NCI-H446 treated with DMSO at 0.1 percent for 48 hours (cell line): ENCODE data around the gene ROR2.

Source experiments
- DNase-seq: peaks from one replicate; lab custom pipeline; 2025; lab: John Stamatoyannopoulos, UW

ROR2 gene

DNA sequence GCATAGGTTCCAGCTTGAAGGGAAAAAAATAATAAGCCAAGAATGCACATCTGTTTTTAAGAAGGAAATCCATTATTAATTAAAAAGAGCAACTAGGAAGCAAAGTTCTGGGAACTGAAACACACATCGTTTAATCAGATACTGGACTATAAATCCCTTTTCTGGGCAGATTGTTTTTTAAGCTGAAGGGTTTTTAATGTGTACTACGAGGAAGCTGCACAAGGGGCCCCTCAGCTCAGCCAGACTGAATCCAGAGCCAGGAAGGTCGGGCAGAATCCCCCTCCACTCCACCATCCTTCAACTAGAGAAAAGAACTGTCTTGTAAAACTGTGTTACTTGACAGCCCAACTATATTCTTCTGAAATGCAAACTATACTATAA lies 49.2 kb downstream of the ROR2 start:
- DNase-seq = no peak

DNA sequence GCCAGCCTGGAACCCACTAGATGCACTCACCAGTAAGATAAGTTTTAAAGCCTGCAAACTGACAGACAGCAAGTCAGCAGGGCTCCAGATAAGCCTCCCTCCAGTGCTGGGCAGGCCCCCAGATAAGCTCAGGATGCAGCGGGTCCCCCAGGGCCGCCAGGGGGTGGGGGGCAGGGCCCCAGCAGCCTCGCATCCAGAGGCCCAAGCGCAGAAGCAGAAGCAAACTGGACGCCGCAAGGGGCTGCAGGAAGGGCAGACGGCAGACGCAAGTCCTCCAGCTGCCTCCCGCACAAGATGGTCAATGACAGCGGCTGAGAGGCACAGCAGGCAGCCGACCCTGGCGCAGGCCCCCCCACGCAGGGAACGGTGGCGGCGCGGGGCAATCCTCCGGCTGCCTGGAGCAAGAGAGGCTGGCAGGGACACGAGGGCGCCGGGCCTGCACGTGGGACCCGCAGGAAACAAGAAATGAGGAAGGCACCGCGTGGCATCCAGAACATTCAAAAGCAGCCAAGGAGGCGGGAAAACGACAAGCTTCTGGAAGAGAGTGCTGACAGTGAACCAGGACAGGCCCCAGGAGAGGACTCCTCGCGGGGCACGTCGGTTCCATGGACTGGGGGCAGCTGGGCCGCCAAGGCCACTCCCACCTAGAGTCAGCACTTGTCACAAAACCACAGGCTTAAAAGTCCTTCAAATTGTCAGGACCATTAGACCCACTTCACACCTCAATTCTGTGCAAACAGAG lies 49.8 kb downstream of the ROR2 start:
- no peak for DNase-seq

DNA sequence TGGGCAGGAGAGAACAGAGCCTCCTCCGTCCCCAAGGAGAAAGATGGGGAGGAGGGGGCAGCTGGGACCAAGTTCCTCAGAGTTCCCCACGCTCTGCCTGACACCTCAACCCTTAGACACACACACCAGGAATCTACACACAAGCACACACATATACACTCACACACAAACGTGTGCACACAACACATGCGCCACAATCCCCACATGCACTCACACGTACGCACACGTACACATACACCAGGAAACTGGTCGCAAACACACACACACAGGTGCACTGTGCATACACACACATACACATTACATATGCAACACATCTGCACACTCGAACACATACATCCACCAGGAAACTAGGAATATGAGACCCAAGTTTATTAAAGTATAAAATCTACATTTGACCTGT lies 50.4 kb downstream of the ROR2 start:
- no peak for DNase-seq

DNA sequence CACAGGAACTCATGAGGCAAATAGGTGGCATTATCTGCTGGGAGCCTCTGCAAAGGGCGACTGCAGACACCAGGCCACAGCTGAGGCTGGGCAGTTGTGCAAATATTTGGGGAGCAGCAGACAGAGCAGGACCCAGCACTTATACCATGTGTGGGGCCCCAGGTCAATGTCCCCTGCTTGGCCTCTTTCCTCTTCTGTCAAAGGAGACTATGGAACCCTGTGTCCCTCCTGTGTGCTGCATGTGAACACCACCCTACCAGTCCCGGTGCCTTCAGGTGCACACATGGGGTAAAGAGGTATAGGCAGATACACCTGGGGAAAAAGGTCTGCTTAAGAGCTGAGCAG lies 50.8 kb downstream of the ROR2 start:
- no peak for DNase-seq

DNA sequence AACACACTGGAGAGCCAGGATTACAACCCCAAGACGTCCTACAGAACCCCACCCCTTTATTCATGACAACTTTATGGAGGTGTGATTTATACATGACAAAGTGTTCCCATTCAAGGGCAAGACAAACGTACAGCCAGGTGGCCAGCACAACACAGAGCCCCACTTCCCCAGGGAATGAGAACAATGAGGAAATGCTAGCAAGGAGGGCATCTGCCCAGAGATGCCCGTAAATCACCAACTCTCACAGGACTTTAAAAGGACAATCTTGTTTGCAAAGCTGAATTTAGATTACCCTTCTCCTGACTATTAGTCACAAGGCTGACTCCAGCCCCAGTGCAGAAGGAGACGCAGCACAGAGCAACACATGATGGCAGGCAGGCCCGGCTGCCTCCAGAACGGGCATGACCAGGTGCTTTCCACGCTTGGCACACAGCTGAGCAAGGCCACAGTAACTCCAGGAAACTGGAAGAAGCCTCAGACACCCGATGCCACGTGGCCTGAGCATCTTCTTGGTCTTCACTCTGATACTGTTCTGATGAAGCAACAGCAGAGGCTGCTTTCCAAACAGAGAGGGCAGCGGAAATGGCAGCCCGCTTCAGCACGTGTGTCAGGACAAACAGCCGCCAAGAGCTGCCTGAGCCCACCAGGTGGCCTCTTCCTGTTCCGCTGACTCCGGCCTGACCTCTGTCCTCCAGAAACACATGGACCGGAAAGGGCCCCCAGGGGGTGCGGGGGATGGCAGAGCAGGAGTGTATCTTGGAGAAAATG lies 51.4 kb downstream of the ROR2 start:
- DNase-seq = no peak

DNA sequence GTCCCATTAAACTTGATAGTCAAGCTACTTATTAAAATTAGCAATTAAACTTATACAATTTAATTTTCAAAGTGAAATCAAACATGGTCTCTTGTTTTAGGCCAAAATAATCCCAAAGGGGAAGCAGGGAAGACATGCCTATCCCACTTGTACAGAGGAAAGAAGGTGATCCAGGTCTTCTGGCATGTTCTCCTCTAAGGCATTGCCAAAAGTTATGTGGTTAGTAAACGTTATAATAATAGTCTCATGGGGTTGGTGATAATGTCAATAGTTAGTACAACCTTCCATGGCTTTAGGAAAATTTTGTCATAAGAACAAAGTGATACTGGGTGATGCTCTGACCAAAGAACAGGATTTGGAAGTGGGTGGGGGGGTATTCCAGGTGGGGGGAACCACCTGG lies 52.8 kb downstream of the ROR2 start:
- DNase-seq = no peak

DNA sequence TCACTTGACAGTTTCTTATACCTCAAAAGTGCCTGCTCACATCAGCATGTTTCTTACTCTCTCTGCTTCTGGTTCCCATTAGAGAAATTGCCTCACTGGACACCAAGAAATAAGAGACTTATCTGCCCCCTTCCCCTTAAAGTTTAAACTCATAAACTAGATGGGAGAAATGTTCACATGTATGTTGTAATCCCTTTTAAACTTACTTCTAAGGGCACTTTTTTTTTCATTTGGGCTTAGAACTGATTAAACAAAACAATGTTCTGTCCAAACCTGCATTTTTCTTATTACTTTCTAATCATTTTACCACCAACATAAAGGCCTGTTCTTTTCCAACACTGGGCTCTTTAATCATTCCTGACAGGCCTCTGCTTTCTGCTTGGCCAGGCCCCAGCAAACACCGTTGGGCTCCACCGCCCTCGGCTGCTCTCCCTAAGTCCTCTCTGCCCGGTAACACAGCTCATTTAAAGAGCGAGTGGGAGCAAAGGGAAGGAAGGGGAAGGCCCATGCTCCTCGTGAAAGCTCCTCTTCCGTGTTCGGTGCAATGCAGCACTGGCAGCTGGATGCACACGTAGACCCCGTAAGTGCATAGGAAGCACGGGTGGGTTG lies 53.4 kb downstream of the ROR2 start:
- no peak for DNase-seq

DNA sequence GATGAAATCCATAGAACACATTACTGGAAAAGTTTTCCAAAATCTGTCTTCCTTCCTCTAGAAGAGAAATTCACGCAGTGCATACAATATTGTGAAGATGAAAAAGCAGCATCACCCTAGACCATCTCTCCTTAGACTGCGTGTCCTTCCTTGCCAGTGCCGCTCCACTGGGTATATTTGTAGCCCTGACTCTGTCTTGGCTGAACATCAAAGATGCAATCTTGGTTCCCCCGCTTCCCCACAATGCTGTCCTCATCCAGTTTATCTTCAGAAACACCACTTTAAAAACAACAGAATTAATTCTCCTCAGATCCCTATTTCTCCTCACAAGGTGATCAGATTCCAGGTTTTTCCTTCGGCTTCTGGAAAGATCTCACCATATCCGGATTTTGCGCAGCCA lies 53.9 kb downstream of the ROR2 start:
- no peak for DNase-seq

DNA sequence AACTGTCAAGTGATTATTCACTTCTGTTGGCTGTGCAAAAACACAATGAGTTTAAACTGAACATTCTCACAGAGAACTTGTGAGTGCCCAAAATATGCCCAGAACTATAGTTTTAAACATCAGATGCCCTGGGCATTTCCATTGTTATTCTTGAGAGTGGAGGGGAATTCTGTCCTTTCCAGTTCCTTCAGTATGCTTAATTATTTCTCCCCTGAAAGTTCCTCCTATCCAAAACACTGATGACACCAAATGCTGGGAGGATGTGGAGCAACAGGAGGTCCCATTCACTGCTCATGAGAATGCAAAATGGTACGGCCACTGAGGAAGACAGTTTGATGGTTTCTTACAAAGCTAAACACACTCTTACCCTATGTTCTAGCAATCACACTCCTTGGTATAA lies 55.5 kb downstream of the ROR2 start:
- DNase-seq = no peak

DNA sequence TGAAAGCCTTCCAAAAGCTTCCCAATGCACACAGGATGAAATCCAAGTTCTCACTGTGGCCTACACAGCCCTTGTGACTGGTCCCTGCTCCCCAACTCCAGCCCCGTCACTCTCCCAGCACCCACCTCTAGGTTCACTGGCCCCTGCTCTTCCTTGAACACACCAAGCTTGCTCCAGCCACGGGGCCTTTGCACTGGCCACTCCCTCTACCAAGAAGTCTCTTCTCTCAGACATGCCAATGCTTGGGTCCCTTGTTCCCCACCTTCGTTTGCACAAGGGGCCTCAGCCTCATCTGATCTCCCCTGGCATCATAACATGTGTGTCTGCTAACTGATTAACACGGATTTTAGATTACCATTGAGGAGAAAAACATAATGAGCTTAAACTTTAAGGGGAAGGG lies 56.0 kb downstream of the ROR2 start:
- DNase-seq = no peak

DNA sequence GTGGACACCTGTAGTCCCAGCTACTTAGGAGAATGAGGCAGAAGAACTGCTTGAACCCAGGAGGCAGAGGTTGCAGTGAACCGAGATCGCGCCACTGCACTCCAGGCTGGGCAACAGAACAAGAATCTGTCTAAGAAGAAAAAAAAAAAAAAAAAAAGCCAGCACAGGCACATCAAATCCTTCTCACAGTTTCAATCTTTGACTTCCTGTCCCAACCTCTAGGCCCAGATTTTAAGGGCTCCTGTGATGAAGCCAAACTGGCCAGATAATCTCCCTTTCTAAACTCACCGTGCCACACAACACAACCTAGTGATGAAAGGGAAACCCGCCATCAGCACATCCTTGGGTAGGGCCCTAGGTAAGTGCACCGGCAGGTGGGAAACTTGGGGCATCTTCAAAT lies 58.1 kb downstream of the ROR2 start:
- DNase-seq = no peak

DNA sequence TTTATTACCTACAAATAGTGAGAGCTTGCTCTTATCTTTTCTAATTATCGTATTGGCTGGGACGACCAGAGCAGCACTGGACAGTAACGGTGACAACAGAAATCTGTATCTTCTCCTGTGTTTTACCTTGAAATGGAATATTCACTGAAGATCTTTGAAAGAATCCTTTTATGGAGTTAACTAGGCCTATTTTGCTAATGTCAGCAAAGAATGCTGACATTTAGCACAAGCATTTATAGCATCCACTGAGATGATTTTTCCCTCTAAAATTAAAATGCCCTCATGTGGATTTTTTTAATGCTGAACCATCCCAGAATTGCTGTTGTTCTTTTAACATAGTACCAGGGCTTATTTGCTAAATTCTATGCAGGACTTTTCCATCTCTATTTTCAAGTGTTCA lies 59.4 kb downstream of the ROR2 start:
- DNase-seq = no peak

DNA sequence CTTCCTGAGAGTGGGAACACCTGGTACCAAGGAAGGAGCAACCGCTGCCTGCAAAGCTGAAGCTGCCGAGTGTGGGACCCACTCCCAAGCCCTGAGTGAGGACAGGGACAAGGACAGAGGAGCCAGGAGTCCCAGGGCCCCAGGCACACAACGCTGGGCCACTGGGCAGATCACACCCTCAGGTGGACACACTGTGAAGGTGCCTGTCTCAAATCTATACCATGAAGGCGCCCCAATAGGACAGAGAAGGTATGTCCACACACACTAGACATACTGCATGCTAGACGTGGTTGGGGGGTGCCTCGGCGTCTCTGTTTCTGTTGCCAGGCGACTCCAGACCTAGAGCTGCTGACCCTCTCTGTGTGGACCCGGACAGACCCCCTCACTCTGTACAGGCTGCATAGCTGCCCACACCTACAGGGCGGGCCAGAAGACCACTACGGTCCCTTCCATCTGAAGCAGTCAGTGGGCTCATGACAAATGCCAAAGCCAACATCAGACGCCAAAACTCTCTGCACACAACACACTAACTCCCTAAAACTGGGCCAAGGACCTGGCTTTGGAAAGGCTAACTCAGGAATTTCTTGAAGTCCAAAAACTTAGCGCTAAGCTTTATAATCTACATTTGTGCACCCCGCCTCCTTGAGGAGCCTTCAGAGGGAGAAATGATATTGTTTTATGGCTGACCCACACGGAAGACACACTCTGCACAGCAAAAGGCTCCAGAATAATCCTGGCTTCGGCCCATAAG lies 60.7 kb downstream of the ROR2 start:
- DNase-seq = no peak

DNA sequence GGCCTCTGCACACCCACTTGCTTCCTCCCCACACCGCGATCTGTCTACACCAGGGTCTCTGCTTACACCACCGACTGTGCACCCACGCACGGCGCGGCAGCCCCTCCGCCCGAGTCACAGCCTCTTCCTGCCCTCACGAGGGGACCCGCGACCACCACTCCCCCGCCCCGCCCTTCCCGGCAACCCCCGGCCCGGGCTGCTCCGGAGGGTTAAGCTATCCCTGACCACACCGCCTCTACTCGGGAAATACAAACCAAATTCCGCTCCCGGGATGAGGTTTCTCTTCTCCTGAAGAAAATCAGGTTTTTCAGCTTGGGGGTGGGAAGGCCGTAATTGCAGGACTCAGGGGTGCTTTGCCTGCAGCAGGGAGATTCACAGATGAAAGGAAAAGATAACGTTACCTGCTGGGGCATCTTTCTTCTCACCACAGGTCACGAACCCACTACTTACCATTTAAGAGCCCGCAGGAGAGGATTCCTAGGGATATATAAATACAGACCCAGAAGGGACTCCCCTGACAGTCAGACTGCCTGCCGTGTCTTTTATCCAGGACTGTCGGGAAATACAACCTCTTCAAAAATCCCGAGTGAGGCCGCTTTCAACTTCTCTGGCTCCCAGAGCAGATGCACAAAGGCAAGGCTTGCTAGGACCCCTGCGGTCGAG lies 63.5 kb downstream of the ROR2 start:
- no peak for DNase-seq

DNA sequence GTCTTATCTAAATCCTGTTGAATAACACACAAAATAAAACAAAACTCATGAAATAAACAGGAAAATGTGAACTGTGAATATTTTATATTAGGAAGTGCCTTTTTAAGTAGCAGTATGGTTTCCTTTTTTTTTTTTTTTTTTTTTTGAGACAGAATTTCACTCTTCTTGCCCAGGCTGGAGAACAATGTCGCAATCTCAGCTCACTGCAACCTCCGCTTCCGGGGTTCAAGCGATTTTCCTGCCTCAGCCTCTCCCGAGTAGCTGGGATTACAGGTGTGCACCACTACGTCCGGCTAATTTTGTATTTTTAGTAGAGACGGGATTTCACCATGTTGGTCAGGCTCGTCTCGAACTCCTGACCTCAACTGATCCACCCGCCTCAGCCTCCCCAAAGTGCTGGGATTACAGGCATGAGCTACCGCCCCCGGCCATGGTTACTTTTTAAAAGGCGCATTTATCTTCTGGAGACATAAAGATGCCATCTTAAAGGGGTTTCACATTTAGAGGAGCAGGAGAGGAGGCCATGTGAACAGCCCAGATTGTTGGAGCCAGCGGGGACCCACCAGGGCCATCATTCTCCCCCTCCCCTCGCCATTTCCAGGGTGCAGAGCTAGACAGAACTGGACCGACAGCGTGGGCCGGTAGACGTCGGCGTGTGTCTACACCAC lies 64.1 kb downstream of the ROR2 start:
- no peak for DNase-seq

DNA sequence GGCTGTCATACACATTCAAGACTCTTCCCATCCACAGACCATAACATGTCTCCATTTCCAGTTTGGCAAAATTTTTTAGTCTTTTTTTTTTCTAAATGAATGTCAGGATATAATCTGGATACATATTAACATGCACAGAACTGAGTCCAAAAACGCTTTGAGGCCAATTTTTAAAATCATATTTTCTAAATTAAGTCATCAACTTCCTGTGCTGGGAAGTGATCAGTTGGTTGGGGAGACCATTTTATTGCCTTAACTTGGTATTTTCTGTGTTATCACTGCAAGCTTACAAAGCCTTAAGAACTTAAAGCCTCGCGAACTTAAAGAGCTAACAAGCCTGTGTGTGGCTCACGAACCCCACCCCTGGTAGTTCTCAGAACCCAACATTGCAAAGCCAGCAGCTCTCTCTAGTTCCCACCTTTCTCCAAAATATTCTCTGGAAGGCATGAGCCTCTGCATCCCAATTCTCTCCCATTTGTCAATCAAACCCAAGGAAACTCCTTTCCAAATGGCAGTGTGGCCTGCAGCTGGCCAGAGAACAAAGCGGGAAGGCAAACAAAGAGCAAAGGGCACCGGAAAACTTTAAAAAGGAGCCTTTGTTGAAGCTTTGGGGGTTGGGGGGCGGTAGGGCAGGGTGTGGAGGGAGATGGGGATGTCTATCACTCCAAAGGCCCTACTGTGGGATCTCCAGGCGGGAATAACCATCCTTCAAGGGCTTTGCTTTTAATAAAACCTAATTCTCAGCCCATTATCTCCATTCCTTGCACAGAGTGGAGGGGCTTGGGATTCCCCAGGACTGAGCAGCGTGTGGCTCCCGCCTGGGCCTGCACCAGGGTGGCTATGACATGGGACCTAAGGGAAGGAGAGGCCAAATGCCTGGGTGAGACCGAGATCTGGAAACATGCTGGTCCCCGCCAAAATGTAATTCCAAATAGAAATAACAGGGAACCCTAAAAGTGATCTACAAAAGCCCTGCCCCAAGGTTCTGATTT lies 65.0 kb downstream of the ROR2 start:
- DNase-seq = no peak

DNA sequence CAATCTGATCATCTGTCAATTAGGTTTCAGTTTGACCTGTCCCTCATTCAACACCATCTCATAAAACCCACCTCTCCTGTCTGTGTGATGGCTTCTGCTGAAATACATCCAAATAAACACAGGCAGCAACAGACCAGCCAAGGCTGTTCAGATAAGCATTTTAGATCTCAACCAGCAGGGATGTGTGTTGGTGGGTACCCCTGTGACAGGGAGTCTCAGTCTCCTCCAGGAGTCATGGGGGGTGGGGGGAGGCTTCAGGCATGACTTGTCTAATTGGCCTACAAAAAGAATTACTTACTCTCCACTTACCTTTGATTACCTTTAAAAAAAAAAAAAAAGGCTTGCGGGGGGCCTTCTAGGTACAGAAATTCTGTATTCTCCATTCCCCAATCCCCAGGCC lies 65.9 kb downstream of the ROR2 start:
- no peak for DNase-seq

DNA sequence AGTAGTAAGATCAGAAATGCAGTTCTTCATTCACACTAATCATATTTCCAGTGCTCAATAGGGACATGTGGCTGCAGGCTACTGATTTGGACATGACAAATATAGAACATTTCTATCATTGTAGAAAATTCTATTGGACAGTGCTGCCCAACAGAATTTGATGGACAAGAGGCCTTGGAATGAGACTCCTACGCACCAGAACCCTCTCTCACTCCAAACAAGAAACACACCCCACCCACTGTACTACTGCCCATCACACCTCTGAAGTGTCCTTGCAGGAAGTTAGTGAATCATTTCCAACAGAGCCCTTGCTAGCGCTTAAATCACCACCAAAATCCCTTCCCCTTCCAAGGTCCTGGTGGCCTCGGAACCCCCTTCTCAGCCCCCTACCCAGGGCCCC lies 66.5 kb downstream of the ROR2 start:
- no peak for DNase-seq

DNA sequence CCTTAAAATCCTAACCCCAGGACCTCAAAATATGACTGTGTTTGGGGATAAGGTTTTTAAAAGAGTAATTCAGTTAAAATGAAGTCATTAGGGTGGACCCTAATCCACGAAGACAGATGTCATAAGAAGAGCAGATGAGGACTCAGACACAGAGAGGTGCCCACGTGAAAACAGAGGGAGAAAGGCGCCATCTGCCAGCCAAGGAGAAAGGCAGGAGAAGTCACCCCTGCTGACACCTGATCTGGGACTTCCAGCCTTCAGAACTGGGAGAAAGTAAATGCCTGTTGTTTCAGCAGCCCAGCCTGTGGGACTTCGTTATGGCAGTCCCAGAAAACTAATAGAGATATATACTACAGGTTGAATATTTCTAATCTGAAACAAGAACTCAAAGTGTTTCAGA lies 67.4 kb downstream of the ROR2 start:
- DNase-seq = no peak

DNA sequence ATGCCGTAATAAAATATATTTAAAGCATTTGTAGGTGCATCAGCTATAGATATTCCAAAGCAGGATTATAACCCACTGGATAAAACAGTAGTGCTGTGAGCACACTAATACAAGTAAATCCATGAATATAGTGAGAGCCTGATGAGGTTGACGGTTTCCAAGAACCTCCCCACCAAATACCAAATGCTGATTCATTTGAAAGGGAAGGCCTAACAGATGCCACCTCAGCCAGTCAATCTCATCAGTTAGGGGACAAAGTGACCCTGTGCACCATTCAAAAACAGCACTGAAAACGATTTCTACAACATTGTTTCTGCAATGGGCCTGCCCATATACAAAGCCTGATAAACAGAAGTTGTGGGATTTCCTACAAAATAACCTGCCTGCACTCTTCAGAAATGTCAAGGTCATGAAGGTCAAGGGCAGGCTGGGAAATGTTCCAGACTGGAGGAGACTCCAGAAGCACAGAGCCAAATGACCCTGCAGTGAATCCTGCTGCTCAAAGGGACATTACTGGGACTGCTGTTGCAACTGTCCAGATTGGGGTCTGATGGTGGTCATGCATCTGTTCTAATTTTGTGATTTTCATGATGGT lies 69.6 kb downstream of the ROR2 start:
- no peak for DNase-seq
